Mononuclear cell (primary cell): ENCODE measurements around the gene TCP1. TPM values are rescaled to one million over a fixed set of nuclear protein-coding genes. Genes with fewer than 3 reads are reported as not detected.
"Not testable (repeated sequence)": the region's sequence is repeated elsewhere in the genome, so short reads cannot be mapped to it uniquely, and the experiment has no call there.

ENCODE experiments used
- H3K27me3 ChIP-seq: 2 replicates; pipeline ENCODE4 v1.6.0; 2011; ENCODE audit warnings: low read length, control low read depth; ENCODE audit not compliant: insufficient read depth
- H3K4me1 ChIP-seq: 2 replicates; pipeline ENCODE4 v1.5.1; 2011; ENCODE audit warnings: mild to moderate bottlenecking, low read length, control low read depth; ENCODE audit not compliant: insufficient read depth
- H3K4me3 ChIP-seq: 2 replicates; pipeline ENCODE4 v1.5.1; 2011; ENCODE audit warnings: mild to moderate bottlenecking, low read length, moderate library complexity
- H3K9me3 ChIP-seq: 2 replicates; pipeline ENCODE4 v1.5.1; 2011; ENCODE audit warnings: low read depth, mild to moderate bottlenecking, control low read depth, low read length
- total RNA-seq: library from RNA; depleted of rRNA; stranded (reverse); fragments of >200 nt; gene quantifications from one replicate; pipeline ENCODE4 v1.2.3, GENCODE V29; 2012

The TCP1 gene
- total RNA-seq, 1 donor = 137 TPM

- Histone ChIP-seq H3K9me3 (no peaks in the 10 kb centered on the region), H3K4me1 (peaks cover 23% of the 10 kb centered on the region), H3K4me3 (no peak overlapping the region), H3K27me3 (no peaks in the 10 kb centered on the region)
These were observed 34.6 kb upstream of the TCP1 start for GRCh38 chr6:159823953-159824352.

- no peaks in the 10 kb centered on the region for H3K9me3 ChIP-seq
- H3K4me1 ChIP-seq = peaks cover 22% of the 10 kb centered on the region
- no peak overlapping the region for H3K4me3 ChIP-seq
- no peaks in the 10 kb centered on the region for H3K27me3 ChIP-seq
These were observed 32.3 kb upstream of the TCP1 start for GRCh38 chr6:159821726-159822125.

- Histone ChIP-seq H3K9me3 (no peaks in the 10 kb centered on the region), H3K4me3 (no peak overlapping the region), H3K27me3 (no peaks in the 10 kb centered on the region), H3K4me1 (peaks cover 22% of the 10 kb centered on the region)
These were observed 31.7 kb upstream of the TCP1 start for GRCh38 chr6:159821122-159821521.

- Histone ChIP-seq H3K27me3 (no peaks in the 10 kb centered on the region), H3K9me3 (no peaks in the 10 kb centered on the region), H3K4me1 (peaks cover 22% of the 10 kb centered on the region), H3K4me3 (no peak overlapping the region)
These were observed 30.7 kb upstream of the TCP1 start for GRCh38 chr6:159819932-159820640.

- H3K4me3 ChIP-seq = no peak overlapping the region
- no peaks in the 10 kb centered on the region for H3K9me3 ChIP-seq
- H3K27me3 ChIP-seq = no peaks in the 10 kb centered on the region
- H3K4me1 ChIP-seq = peaks cover 22% of the 10 kb centered on the region
These were observed 29.7 kb upstream of the TCP1 start for GRCh38 chr6:159819098-159819497.

- Histone ChIP-seq H3K4me1 (peaks cover 22% of the 10 kb centered on the region), H3K4me3 (no peak overlapping the region), H3K9me3 (no peaks in the 10 kb centered on the region), H3K27me3 (no peaks in the 10 kb centered on the region)
These were observed 28.7 kb upstream of the TCP1 start for GRCh38 chr6:159817951-159818739.

- H3K27me3 ChIP-seq, H3K4me3 ChIP-seq, H3K9me3 ChIP-seq: not testable (repeated sequence)
- peaks cover 22% of the 10 kb centered on the region for H3K4me1 ChIP-seq
These were observed 27.4 kb upstream of the TCP1 start for GRCh38 chr6:159816775-159817174.

GRCh38 chr6:159815410-159815809, 26.0 kb upstream of the TCP1 start:
- Histone ChIP-seq H3K9me3 (no peaks in the 10 kb centered on the region), H3K27me3 (no peaks in the 10 kb centered on the region), H3K4me3 (no peak overlapping the region), H3K4me1 (peaks cover 10% of the 10 kb centered on the region)

GRCh38 chr6:159813781-159814180, 24.4 kb upstream of the TCP1 start:
- H3K9me3 ChIP-seq = no peaks in the 10 kb centered on the region
- no peaks in the 10 kb centered on the region for H3K4me1 ChIP-seq
- H3K27me3 ChIP-seq = no peaks in the 10 kb centered on the region
- no peak overlapping the region for H3K4me3 ChIP-seq

- Histone ChIP-seq H3K27me3 (no peaks in the 10 kb centered on the region), H3K9me3 (no peaks in the 10 kb centered on the region), H3K4me1 (peaks cover 4% of the 10 kb centered on the region), H3K4me3 (no peak overlapping the region)
These were observed 19.7 kb upstream of the TCP1 start for GRCh38 chr6:159809149-159809548.

- H3K27me3 ChIP-seq = no peaks in the 10 kb centered on the region
- H3K9me3 ChIP-seq = no peaks in the 10 kb centered on the region
- peaks cover 4% of the 10 kb centered on the region for H3K4me1 ChIP-seq
- no peak overlapping the region for H3K4me3 ChIP-seq
These were observed 19.2 kb upstream of the TCP1 start for GRCh38 chr6:159808647-159809046.

GRCh38 chr6:159807150-159807858, 17.9 kb upstream of the TCP1 start:
- Histone ChIP-seq H3K27me3 (no peaks in the 10 kb centered on the region), H3K4me1 (peaks cover 4% of the 10 kb centered on the region), H3K9me3 (no peaks in the 10 kb centered on the region), H3K4me3 (no peak overlapping the region)

- Histone ChIP-seq H3K4me1 (peaks cover 10% of the 10 kb centered on the region), H3K27me3 (no peaks in the 10 kb centered on the region), H3K4me3 (no peak overlapping the region), H3K9me3 (no peaks in the 10 kb centered on the region)
These were observed 16.6 kb upstream of the TCP1 start for GRCh38 chr6:159806021-159806458.

GRCh38 chr6:159805440-159806020, 16.1 kb upstream of the TCP1 start:
- H3K9me3 ChIP-seq = no peaks in the 10 kb centered on the region

GRCh38 chr6:159804504-159804903, 15.1 kb upstream of the TCP1 start:
- Histone ChIP-seq H3K27me3 (no peaks in the 10 kb centered on the region), H3K9me3 (no peaks in the 10 kb centered on the region), H3K4me1 (peaks cover 10% of the 10 kb centered on the region), H3K4me3 (no peak overlapping the region)

More at GRCh38 chr6:159805440-159806020, 16.1 kb upstream of the TCP1 start:
- H3K27me3 ChIP-seq = no peaks in the 10 kb centered on the region
- H3K4me1 ChIP-seq = peaks cover 10% of the 10 kb centered on the region
- H3K4me3 ChIP-seq = no peak overlapping the region
